Measurements from ENCODE around the gene LNX2.

- TF ChIP-seq ZNF37A (tag by site-specific recombination; IDR thresholded peaks at IDR 0.05) (no peak), CTCF (tag by site-specific recombination; IDR thresholded peaks at IDR 0.05) (no peak), REST (tag by site-specific recombination; IDR thresholded peaks at IDR 0.05) (no peak)
These were observed 37.4 kb upstream of the LNX2 start for GRCh38 chr13:27657724-27658123.

Data from HEK293 (cell line).